ENCODE results near the gene SLC22A7.
"Not testable (repeated sequence)": the region's sequence is repeated elsewhere in the genome, so short reads cannot be mapped to it uniquely, and the experiment has no call there.

The SLC22A7 gene

GRCh38 chr6:43296780-43297497, 1.1 kb upstream of the SLC22A7 start:
- no peak for DNase-seq (ENCODE audit: extremely low read depth, insufficient read length)
- Histone ChIP-seq H3K4me3 (replicated peaks; ENCODE audit: low read depth, low read length) (no peak overlapping the region), H3K36me3 (ENCODE audit: control insufficient read depth, insufficient read depth, low read length) (no peaks in the 10 kb centered on the region), H3K27me3 (replicated peaks; ENCODE audit: control insufficient read depth, insufficient read depth, low read length) (no peaks in the 10 kb centered on the region; the same call in 1 of the 2 replicates)
- TF ChIP-seq CTCF (IDR thresholded peaks at IDR 0.05; ENCODE audit: insufficient read depth, low read length, poor library complexity, severe bottlenecking), result no peak

GRCh38 chr6:43298565-43299337, 691 bp downstream of the SLC22A7 start:
- Histone ChIP-seq H3K27me3 (replicated peaks; ENCODE audit: control insufficient read depth, insufficient read depth, low read length) (no peaks in the 10 kb centered on the region), H3K4me3 (replicated peaks; ENCODE audit: low read depth, low read length) (no peak overlapping the region), H3K36me3 (ENCODE audit: control insufficient read depth, insufficient read depth, low read length) (no peaks in the 10 kb centered on the region)
- DNase-seq (ENCODE audit: extremely low read depth, insufficient read length), result no peak
- TF ChIP-seq CTCF (IDR thresholded peaks at IDR 0.05; ENCODE audit: insufficient read depth, low read length, poor library complexity, severe bottlenecking), result no peak

GRCh38 chr6:43299338-43300293, 1.6 kb downstream of the SLC22A7 start:
- H3K27me3 ChIP-seq (replicated peaks; ENCODE audit: control insufficient read depth, insufficient read depth, low read length), result no peaks in the 10 kb centered on the region

GRCh38 chr6:43301081-43301870, 3.2 kb downstream of the SLC22A7 start:
- no peak for DNase-seq (ENCODE audit: extremely low read depth, insufficient read length)
- no peaks in the 10 kb centered on the region; the same call in 1 of the 2 replicates for H3K36me3 ChIP-seq (ENCODE audit: control insufficient read depth, insufficient read depth, low read length)
- no peak overlapping the region for H3K4me3 ChIP-seq (replicated peaks; ENCODE audit: low read depth, low read length)
- TF ChIP-seq CTCF (IDR thresholded peaks at IDR 0.05; ENCODE audit: insufficient read depth, low read length, poor library complexity, severe bottlenecking), result no peak
- no peaks in the 10 kb centered on the region for H3K27me3 ChIP-seq (replicated peaks; ENCODE audit: control insufficient read depth, insufficient read depth, low read length)

More at GRCh38 chr6:43299338-43300293, 1.6 kb downstream of the SLC22A7 start:
- TF ChIP-seq CTCF (IDR thresholded peaks at IDR 0.05; ENCODE audit: insufficient read depth, low read length, poor library complexity, severe bottlenecking), result no peak
- Histone ChIP-seq H3K4me3 (replicated peaks; ENCODE audit: low read depth, low read length) (no peak overlapping the region), H3K36me3 (ENCODE audit: control insufficient read depth, insufficient read depth, low read length) (no peaks in the 10 kb centered on the region)
- DNase-seq (ENCODE audit: extremely low read depth, insufficient read length), result no peak

GRCh38 chr6:43302126-43302525, 4.1 kb downstream of the SLC22A7 start:
- DNase-seq (ENCODE audit: extremely low read depth, insufficient read length), result no peak
- TF ChIP-seq CTCF (IDR thresholded peaks at IDR 0.05; ENCODE audit: insufficient read depth, low read length, poor library complexity, severe bottlenecking), result no peak
- H3K36me3 ChIP-seq (ENCODE audit: control insufficient read depth, insufficient read depth, low read length), result no peaks in the 10 kb centered on the region; the same call in 1 of the 2 replicates
- no peaks in the 10 kb centered on the region for H3K27me3 ChIP-seq (replicated peaks; ENCODE audit: control insufficient read depth, insufficient read depth, low read length)
- no peak overlapping the region for H3K4me3 ChIP-seq (replicated peaks; ENCODE audit: low read depth, low read length)

- not testable (repeated sequence) for H3K4me3 ChIP-seq (replicated peaks; ENCODE audit: low read depth, low read length); DNase-seq (ENCODE audit: extremely low read depth, insufficient read length); H3K27me3 ChIP-seq (replicated peaks; ENCODE audit: control insufficient read depth, insufficient read depth, low read length); H3K36me3 ChIP-seq (ENCODE audit: control insufficient read depth, insufficient read depth, low read length)
These were observed 4.9 kb downstream of the SLC22A7 start for GRCh38 chr6:43303006-43303405.
